OCI-LY7 (cell line): ENCODE measurements around the gene SYNGR2. TPM values are rescaled to one million over a fixed set of nuclear protein-coding genes. Genes with fewer than 3 reads are reported as not detected.
A peak's percentile ranks its signal among the peaks of the same experiment; 100 is the strongest.

Experiments
- BruUV-seq: library from RNA; stranded (reverse); fragments of 400-500 nt; replicated peaks from 2 replicates; lab custom pipeline; 2021; lab: Mats Ljungman, UMichigan
- CTCF ChIA-PET: fragments of 300-600 bp; sonication (Branson Sonifier 250); formaldehyde crosslinking; loops from one replicate; lab custom pipeline; 2022; ENCODE audit warnings: antibody characterized with exemption; ENCODE audit not compliant: unreplicated experiment; lab: Charles Lee
- POLR2A ChIA-PET: fragments of 300-600 bp; sonication (Branson Sonifier 250); formaldehyde crosslinking; loops from one replicate; lab custom pipeline; 2022; ENCODE audit warnings: antibody characterized with exemption; lab: Charles Lee
- DNase-seq: peaks from one replicate; pipeline ENCODE4 v3.0.0-alpha.2; 2015; ENCODE audit warnings: low spot score
- H2AFZ ChIP-seq: fragments of 200-600 bp; sonication (generic), shearing (Covaris generic); 2 replicates; pipeline ENCODE4 v1.6.1; 2014; ENCODE audit warnings: mild to moderate bottlenecking, antibody characterized with exemption, low read length, moderate library complexity
- H3K27ac ChIP-seq: fragments of 200-600 bp; sonication (generic); 2 replicates; pipeline ENCODE4 v1.5.1; 2014; ENCODE audit warnings: mixed run types, low read depth, mild to moderate bottlenecking, moderate library complexity, low read length, inconsistent platforms; ENCODE audit not compliant: poor library complexity, severe bottlenecking
- H3K36me3 ChIP-seq: fragments of 200-600 bp; sonication (generic); 2 replicates; pipeline ENCODE4 v1.6.1; 2014; ENCODE audit warnings: mild to moderate bottlenecking, antibody characterized with exemption, low read length, moderate library complexity, mixed read lengths; ENCODE audit not compliant: insufficient read depth
- H3K4me1 ChIP-seq: fragments of 200-600 bp; sonication (generic); 2 replicates; pipeline ENCODE4 v1.5.1; 2014; ENCODE audit warnings: mild to moderate bottlenecking, low read length; ENCODE audit not compliant: insufficient read depth, poor library complexity, severe bottlenecking
- H3K4me2 ChIP-seq: fragments of 200-600 bp; sonication (generic); 2 replicates; pipeline ENCODE4 v1.6.1; 2014; ENCODE audit warnings: mild to moderate bottlenecking, low read length
- H3K4me3 ChIP-seq: fragments of 200-600 bp; sonication (generic); 2 replicates; pipeline ENCODE4 v1.5.1; 2014; ENCODE audit warnings: mild to moderate bottlenecking, low read depth, low read length; ENCODE audit not compliant: poor library complexity, severe bottlenecking
- H3K79me2 ChIP-seq: fragments of 200-600 bp; sonication (generic); 2 replicates; pipeline ENCODE4 v1.6.1; 2016; ENCODE audit warnings: low read depth, mild to moderate bottlenecking, low read length, moderate library complexity, mixed read lengths; ENCODE audit not compliant: insufficient read depth
- H3K9me2 ChIP-seq: fragments of 200-600 bp; sonication (generic); 2 replicates; pipeline ENCODE4 v1.6.1; 2016; ENCODE audit warnings: mild to moderate bottlenecking, low read length, mixed read lengths; ENCODE audit not compliant: insufficient read depth
- H3K9me3 ChIP-seq: fragments of 200-600 bp; sonication (generic); 2 replicates; pipeline ENCODE4 v1.6.1; 2014; ENCODE audit warnings: mild to moderate bottlenecking, mixed run types, low read length, mixed read lengths
- H4K20me1 ChIP-seq: fragments of 200-600 bp; sonication (generic); 2 replicates; pipeline ENCODE4 v1.6.1; 2014; ENCODE audit warnings: mild to moderate bottlenecking, antibody characterized with exemption, low read length, moderate library complexity, mixed read lengths; ENCODE audit not compliant: insufficient read depth
- CTCF ChIP-seq: fragments of 200-600 bp; sonication (generic); conservative IDR thresholded peaks from 2 replicates; pipeline ENCODE4 v1.5.1; 2014; ENCODE audit warnings: mild to moderate bottlenecking, antibody characterized with exemption, low read length, moderate library complexity, mixed read lengths
- EZH2phosphoT487 ChIP-seq: fragments of 200-600 bp; sonication (generic); IDR thresholded peaks from 2 replicates; pipeline ENCODE4 v1.6.1; 2018; ENCODE audit warnings: low read depth, borderline replicate concordance, mild to moderate bottlenecking, mixed run types, antibody characterized with exemption, low read length, moderate library complexity, mixed read lengths
- intact Hi-C: fragments of 100-400 bp; cut with micrococcal nuclease; formaldehyde crosslinking; loops from one replicate; pipeline ENCODE4 v1.10.0; 2022; ENCODE audit not compliant: unreplicated experiment
- total RNA-seq, 2 experiments: library from RNA; depleted of rRNA in 1 of 2; stranded (reverse); fragments of >200 nt in 1 of 2; shearing (Covaris generic) in 1 of 2; gene quantifications; 2 replicates each; pipeline ENCODE4 v1.2.3, GENCODE V29; 2014 to 2022

The SYNGR2 gene
- total RNA-seq, 2 experiments from 2014 or later, result 35.4 to 44.9 TPM

DNA sequence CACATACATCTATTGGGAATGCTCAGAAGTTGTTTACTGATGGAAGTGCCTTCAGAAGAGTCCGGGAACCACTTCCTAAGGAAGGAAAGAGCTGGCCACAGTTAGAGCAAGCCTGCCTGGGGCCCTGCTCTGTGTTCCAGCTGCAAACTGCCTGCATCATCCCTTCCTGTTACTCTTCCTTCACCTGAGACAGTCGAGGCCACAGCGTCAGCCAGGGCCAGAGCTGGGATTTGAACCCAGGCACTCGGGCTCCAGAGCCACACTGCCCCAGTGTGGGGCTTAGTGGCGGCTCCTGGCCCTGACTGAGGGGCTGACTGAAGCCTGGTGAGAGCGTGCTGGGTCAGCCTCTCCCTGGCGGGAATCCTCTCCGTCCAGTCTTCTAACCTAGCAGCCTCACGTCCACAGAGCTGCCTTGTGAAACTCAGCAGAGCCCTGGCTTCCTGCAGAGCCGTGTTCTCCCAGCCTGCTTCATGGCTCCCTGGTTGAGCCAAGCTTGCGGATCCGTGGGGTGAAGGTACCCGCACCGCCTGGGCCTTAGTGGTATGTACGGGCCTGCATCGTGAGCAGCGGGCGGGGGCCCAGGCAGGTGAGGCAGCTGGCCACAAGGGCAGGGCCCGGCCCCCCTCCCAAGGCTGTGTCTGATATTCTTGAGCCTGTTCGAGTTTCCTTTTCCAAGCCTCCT, 26.8 kb upstream of the SYNGR2 start:
- no peak overlapping the region for H3K4me3 ChIP-seq
- intact Hi-C loops, result no loop called here
- no peaks in the 10 kb centered on the region for H4K20me1 ChIP-seq
- H3K27ac ChIP-seq, result no peak overlapping the region
- no peak for DNase-seq
- peaks cover 26% of the 10 kb centered on the region for H3K36me3 ChIP-seq
- H3K79me2 ChIP-seq, result no peaks in the 10 kb centered on the region
- CTCF ChIA-PET, result no interaction called here
- peaks cover 24% of the 10 kb centered on the region for H3K4me1 ChIP-seq
- TF ChIP-seq CTCF, result no peak
- TF ChIP-seq EZH2phosphoT487, result no peak
- H3K4me2 ChIP-seq, result no peak overlapping the region
- H3K9me3 ChIP-seq, result no peaks in the 10 kb centered on the region
- no TSS peak for BruUV-seq
- H2AFZ ChIP-seq, result no peak overlapping the region
- H3K9me2 ChIP-seq, result no peaks in the 10 kb centered on the region
- POLR2A ChIA-PET, result interaction anchor here (0.6 kb wide), 1 partner anchor 8 kb away, joined by 3 read pairs; no protein-coding TSS in a partner anchor

GRCh38 chr17:78142119-78142861, 26.1 kb upstream of the SYNGR2 start:
- CTCF ChIA-PET, result no interaction called here
- Histone ChIP-seq H3K4me2 (no peak overlapping the region), H4K20me1 (no peaks in the 10 kb centered on the region), H3K4me3 (no peak overlapping the region), H2AFZ (no peak overlapping the region), H3K79me2 (no peaks in the 10 kb centered on the region), H3K9me2 (no peaks in the 10 kb centered on the region), H3K4me1 (peaks cover 27% of the 10 kb centered on the region), H3K27ac (no peak overlapping the region), H3K9me3 (no peaks in the 10 kb centered on the region), H3K36me3 (peaks cover 19% of the 10 kb centered on the region)
- TF ChIP-seq EZH2phosphoT487, result no peak
- no peak for TF ChIP-seq CTCF
- DNase-seq, result no peak
- TSS peak; percentile 41 for BruUV-seq
- intact Hi-C loops, result no loop called here
- POLR2A ChIA-PET, result interaction anchor here (0.6 kb wide), 1 partner anchor 8 kb away, joined by 3 read pairs; no protein-coding TSS in a partner anchor
